Kasumi-1 (cell line): Measurements from ENCODE around the gene EPHB3.
A peak's percentile ranks its signal among the peaks of the same experiment; 100 is the strongest.

Experiments
- DNase-seq, 2 experiments: peaks; one replicate each; lab custom pipeline; 2025; lab: John Stamatoyannopoulos, UW

The EPHB3 gene

DNA sequence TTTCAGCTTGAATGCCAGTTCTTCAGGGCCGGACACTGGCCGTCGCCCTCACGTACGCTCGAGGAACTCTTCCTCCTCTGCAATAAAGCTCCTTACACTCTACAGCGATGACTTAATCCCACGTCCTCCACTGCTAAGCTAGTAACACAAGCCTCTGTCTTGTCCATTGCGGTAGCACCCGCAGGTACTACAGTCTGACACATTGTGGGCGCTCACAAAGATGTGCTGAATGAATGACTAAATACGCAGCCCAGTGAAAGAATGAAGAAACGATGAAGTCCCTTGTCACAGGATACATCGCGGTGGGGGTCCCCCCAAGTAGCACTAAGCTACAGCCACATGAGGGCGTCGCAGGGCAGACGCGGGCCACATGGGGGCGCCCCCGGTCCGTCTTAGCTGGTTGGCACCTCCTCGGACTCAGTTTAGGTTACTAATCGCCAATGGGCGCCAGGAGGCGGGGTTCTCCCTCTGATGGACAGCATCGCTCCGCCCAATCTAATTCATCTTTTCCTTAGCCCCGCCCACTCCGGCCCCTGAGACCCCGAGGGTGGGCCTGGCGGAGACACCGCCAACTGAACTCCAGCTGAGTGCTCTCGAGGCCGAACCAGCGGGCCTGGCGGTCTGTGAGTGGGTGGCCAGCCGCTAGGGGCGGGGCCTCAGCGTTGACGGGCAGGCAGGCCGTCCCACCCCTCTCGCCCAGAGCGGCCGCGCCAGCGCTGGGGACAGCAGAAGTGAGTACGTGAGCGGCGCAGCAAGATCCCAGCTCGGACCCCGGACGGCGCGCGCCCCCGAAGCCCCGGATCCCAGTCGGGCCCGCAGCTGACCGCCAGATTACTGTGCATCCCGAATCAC, at the start of gene EPHB3:
Gene EPHB3, plus strand, starts transcription at position 725 of the 852 bp plus-strand sequence. CDS start 451 bp downstream, outside the sequence.
- peak; percentile 98 for DNase-seq

- DNase-seq, result no peak
These were observed 49.0 kb upstream of the EPHB3 start for GRCh38 chr3:184512621-184513020.

DNA sequence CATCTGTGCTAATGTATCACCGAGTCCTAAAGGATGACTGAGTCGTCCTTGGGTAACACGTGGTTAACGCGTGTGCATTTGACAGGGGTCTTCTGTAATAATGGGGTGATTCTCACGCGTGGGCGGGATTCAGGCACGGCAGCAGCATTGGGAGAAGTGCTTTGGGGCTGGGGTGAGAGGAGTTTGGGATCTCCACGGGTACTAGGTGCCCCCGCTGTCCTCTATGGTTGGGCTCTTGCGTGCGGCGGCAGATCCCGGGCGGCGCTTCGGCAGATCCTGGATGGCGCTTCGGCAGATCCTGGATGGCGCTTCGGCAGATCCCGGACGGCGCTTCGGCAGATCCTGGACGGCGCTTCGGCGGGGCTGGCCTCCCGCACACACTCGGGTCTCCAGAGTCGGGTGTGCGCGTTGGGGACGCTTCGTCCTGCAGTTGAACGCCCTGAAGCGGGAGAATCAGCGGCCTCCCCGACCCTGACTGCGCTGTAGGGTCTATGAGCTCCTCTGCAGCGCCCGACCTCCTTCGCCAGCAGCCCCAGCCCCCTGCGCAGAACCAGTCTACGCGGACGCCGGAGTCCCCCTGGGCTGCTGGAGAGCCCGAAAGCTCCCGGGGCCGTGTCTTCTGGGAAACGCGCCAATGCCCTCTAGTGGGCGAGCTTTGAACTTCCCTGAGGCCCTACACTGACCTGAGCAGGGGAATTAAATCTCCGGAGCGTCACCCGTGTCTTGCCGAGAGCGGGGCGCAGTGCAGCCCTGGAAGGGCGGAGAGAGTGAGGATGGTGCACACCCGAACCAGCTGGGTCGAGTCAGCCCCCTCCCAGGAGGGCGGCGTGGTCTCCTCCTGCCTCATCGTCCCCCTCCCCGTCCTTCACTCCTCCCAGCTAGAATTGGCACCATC, 48.1 kb upstream of the EPHB3 start:
- DNase-seq, result peak; percentile 67 to 85

DNA sequence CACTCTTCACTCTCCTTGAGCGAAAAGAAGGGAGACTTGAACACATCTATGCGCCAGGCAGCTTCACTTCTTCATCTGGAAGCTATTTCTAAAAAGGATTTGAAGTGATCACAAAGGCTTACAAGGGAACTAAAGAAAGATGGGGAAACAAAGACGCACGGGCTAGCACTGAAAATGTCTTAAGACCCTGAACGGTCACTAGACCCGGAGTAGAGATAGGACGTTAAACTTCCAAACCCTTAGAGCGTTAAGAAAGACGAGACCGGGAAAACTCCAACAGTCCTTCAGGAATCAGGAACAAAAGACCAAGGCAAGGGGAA, 47.5 kb upstream of the EPHB3 start:
- peak; percentile 39 to 67 for DNase-seq

GRCh38 chr3:184523825-184524615, 37.6 kb upstream of the EPHB3 start:
- peak; percentile 72 to 82 for DNase-seq

DNA sequence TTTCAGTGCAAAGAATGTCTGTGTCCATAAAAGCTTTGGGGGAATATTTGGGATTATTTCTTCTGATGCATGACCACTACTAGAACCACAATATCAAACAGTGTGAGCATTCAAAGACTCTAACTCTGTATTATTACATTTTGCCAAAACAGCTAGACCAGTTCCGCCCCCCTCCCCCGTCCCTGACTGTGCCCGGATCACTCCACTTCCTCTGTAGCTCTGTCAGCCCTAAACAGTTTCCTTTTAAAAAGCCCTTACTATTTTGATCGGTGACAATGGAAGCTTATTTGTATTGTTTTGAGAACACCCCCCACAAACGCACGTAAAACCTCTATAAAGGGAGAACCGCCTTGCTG, 36.6 kb upstream of the EPHB3 start:
- peak; percentile 64 to 65 for DNase-seq

DNA sequence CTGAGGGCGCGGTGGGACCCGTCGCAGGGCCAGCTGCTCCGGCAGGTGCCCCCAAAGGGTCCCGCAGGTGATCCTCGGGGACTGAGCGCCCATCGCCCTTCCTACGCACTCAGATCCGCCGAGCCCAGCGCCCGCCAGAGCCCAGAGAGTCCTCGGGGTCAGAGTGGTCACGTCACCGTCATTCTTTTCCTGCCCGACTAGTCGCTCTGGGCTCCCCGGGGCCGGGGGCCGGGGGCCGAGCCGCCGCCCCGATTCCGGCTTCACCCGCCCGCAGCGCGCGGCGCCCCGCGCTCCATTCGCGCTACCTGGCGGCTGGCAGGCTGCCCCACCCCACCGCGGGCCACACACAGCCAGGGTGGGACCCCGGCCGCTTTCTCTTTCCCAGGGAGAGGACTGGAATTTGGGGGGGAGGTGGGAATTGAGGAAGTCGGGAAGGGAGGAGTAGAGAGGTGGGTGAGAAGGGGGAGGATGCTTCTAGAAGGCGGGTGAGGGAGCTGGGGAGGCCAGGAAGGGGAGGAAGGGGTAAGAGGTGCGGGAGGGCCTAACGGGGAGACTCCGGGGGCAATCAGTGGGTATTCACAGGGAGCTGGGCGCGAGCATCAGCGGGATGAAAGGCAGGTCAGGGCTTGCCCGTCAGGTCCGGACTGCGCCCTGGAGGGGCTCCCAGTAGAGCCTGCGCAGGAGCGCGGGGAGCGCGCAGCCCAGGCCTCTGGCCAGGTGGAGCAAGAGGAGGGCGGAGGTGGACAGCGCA, 36.1 kb upstream of the EPHB3 start:
- DNase-seq, result no peak

DNA sequence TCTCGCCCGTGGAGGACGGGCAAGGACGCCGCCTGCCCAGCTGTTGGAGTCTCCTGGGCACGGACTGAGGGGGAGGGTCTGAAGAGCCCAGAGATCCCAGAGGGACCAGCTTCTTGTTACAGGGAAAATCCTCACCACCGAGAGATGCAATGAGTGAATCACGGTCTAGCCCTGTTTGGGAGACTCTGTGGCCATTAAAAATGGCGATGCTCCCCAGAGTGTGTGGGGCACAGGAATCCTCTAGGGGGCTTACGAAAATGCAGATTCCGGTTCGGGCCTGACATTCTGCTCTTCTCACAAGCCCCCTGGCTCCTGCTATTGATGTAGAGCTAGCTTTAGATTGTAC, 35.5 kb upstream of the EPHB3 start:
- no peak for DNase-seq

GRCh38 chr3:184531626-184532280, 29.8 kb upstream of the EPHB3 start:
- peak; percentile 8 to 45 for DNase-seq

DNA sequence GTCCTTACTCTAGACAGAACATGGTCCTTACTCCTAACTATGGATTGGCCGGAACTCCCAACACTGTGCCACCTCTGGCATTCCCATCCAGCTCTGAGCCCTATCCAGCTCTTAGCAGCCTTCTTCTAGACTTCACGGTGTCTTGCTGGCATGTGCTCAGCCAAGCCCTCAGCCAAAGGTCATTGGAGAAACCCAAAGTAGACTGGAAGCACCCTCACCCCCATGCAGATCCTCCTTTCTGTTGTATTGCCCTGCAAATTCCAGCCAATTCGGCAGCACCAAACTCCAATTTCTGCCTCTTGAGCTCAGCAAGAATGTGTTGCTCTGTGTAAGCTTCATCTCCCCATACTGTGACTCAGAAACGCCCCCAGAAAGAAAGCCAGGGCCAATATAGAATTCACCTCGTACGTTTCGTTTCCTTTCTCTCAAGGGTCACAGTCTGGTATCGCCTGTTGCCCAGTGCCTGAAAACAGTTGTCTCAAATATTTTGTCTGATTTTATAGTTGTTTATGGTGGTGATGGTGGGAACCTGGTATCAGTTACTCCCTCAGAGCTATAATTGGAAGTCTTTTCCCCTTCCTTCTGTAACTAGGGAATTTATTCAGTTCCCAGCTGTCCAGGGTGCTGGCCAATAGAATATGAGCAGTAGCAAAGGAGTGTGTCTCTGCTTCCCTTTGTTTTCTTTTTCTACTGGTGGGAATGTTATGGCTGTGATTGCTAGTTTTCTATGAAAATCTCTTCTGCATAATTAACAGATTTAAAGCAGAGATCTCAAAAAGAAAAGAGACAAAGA, 28.4 kb upstream of the EPHB3 start:
- DNase-seq, result no peak

DNA sequence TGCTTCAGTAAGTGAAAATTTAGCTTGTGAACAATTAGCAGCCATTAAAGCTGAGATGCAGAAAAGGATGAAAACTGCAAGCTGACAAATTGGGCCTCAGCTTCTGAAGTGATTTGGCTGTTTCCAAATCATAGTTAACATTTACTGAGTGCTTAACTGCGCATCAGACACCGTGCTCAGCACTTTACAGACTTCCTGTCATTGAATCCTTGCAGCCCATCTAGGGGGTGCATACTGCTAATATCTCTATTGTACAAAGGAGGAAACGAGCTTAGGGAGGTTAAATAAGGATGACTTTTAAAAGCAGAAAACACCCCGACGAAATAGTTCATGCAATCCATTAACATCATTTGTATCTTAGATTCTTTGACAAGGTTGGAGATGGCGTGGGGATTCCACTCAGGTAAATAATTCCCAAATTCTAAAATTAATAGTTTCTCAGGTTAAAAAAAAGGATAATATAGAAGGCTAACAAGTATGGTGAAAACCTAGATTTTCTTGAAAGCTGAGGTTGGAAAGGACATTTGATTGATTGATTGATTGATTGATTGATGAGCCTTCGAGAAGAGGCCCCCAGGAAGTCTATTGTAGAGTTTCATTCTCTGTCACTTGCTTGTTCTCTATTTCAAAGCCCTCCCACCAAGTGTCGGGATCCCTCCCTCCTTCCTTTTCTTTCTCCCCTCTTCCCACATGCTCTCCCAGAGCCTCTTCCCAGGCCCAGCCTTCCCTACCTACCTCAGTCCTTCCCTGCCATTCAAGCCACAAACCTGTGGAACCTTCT, 23.5 kb upstream of the EPHB3 start:
- DNase-seq, result no peak

DNA sequence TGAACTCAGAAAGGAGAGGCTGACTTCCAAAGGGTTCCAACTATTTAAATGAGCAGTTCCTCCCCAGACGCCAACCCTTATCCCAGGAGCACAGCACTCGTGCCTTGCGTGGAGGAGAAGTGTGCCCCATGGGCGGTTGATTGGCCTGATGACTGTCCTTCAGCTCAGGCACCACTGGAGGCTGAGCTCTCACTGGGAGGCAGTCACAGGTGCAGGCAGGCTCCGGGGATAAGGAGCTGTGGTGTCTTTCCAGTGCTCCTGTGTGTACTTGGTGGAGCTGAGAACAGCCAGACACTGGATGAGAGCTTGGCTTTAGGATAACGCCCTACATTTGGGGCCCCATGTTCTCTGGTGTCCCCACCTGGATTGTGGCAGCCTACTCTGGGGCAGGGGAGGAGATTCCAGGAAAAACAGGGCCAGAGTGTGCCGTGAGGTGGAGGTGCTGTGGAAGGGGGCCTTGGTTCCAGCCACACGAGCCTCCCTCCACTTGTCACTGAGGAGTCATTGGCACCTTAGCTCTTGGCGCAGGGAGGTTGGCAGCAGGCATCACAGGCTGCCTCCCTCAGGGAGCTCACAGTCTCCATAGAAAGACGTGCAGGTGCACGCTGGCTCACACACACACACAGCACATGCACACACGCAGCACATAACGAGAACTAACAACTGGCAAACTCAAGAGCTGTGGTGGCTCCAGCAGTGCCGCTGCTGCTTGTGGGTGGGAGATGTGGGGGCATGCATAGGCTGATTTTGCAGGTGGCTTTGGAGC, 22.7 kb upstream of the EPHB3 start:
- DNase-seq, result no peak

DNA sequence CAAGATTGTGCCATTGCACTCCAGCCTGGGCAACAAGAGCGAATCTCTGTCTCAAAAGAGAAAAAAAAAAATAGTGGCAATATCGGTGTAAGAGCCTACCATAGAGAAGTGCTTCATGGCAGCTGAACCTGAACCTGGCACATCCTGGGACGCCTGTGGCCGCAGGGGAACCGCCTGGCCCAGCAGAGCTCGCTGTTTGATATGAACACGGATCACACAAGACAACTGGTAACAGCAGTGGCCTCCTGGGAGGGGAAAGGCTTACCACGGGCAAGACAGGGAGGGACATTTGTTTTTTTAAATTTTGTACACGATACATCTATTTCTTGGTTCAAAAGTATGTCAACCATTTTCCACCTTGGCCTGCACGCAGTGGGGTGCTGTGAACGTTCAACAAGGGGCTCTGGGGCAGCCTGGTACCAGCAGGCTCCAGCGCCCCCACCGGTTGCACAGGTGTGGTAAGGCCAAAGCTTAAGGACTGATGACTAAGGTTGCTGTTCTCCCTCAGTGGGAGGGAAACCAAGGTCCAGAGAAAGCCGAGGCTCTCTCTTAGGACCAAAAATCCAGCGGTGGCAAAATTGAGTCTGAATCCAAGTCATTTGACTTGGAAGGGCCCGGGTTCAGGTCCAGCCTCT, 21.7 kb upstream of the EPHB3 start:
- no peak for DNase-seq

GRCh38 chr3:184540777-184541681, 20.6 kb upstream of the EPHB3 start:
- peak; percentile 44 to 47 for DNase-seq

GRCh38 chr3:184541886-184542562, 19.6 kb upstream of the EPHB3 start:
- no peak for DNase-seq

DNA sequence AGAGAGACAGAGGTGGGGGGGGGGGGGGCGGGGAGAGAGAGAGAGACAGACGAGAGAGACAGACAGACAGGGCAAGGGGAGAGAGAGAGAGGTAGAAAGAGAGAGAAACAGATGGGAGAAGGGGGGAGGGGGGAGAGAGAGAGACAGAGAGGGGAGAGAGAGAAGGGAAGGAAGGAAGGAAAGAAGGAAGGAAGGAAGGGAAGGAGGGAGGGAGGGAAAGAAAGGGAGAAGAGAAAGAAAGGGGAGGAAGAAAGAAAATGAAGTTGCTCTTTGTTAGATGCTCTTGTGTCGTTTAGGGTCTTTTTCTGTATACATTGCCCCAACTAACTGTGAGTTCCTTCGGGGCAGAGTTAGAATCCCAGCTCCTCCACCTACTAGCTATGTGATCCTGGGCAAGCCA, 19.0 kb upstream of the EPHB3 start:
- no peak for DNase-seq

- DNase-seq, result no peak
These were observed 18.3 kb upstream of the EPHB3 start for GRCh38 chr3:184543256-184543655.
